ENCODE results near the gene CD151. TPM values are rescaled to one million over a fixed set of nuclear protein-coding genes. Genes with fewer than 3 reads are reported as not detected.
A peak's percentile ranks its signal among the peaks of the same experiment; 100 is the strongest.

The CD151 gene
- total and polyA plus RNA-seq, 2 experiments from 2014 or later, result 146 to 290 TPM

GRCh38 chr11:792873-793272, 39.9 kb upstream of the CD151 start:
- no peaks in the 10 kb centered on the region for H3K27me3 ChIP-seq
- no peak overlapping the region for H3K4me3 ChIP-seq
- TF ChIP-seq, protein P1, sequence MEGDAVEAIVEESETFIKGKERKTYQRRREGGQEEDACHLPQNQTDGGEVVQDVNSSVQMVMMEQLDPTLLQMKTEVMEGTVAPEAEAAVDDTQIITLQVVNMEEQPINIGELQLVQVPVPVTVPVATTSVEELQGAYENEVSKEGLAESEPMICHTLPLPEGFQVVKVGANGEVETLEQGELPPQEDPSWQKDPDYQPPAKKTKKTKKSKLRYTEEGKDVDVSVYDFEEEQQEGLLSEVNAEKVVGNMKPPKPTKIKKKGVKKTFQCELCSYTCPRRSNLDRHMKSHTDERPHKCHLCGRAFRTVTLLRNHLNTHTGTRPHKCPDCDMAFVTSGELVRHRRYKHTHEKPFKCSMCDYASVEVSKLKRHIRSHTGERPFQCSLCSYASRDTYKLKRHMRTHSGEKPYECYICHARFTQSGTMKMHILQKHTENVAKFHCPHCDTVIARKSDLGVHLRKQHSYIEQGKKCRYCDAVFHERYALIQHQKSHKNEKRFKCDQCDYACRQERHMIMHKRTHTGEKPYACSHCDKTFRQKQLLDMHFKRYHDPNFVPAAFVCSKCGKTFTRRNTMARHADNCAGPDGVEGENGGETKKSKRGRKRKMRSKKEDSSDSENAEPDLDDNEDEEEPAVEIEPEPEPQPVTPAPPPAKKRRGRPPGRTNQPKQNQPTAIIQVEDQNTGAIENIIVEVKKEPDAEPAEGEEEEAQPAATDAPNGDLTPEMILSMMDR (IDR thresholded peaks at IDR 0.05; ENCODE audit: low read depth, low read length), result no peak
- no peak overlapping the region for H3K27ac ChIP-seq
- H3K36me3 ChIP-seq, result no peaks in the 10 kb centered on the region
- no peak for DNase-seq (ENCODE audit: low read depth in 1 of 2, low spot score in 1 of 2)
- H3K4me1 ChIP-seq (ENCODE audit: low read depth), result peaks cover 21% of the 10 kb centered on the region
- H3K9me3 ChIP-seq (ENCODE audit: low read depth), result no peaks in the 10 kb centered on the region

- H3K9me3 ChIP-seq (ENCODE audit: low read depth), result no peaks in the 10 kb centered on the region
- H3K4me1 ChIP-seq (ENCODE audit: low read depth), result peaks cover 21% of the 10 kb centered on the region
- no peaks in the 10 kb centered on the region for H3K36me3 ChIP-seq
- H3K27ac ChIP-seq, result no peak overlapping the region
- TF ChIP-seq, protein P1 (IDR thresholded peaks at IDR 0.05; ENCODE audit: low read depth, low read length), result no peak
- H3K4me3 ChIP-seq, result no peak overlapping the region
- H3K27me3 ChIP-seq, result no peaks in the 10 kb centered on the region
- no peak for DNase-seq (ENCODE audit: low read depth in 1 of 2, low spot score in 1 of 2)
These were observed 39.2 kb upstream of the CD151 start for GRCh38 chr11:793556-793955.

DNA sequence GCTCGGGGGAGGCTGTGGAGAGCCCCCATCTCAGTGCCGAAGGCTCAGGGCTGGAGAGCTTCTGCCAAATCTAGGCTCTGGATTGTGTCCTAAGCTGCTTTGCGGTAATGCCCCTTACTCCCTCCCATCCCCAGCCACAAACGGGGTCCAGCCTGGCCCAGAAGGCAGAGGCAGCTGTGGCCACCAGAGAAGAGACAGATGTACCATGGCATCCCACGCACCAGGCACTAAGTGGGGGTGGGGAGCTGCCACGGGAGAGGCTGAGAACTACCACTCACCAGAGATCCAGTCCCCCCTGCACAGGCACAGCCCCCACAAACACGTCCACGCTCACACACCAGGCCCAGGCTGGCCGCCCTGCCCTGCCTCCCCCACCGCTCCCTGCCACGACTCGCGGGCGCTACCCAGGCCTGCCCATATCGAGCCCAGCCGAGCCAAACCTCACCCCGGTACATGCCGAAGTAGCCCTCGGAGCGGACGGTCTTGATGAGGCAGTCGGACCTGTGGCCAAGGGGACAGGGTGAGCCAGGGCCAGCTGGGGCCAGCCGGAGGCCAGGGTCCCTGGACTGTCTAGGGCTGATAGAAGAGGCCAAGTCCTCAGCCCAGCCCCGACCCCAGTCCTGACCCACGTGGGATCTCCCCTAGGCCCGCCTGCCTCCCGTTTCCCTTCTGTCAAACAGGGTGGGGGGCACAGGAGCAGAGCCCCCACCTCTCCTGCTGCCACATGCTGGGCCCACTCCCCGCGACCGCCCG, 38.6 kb upstream of the CD151 start:
- Histone ChIP-seq H3K4me1 (ENCODE audit: low read depth) (peaks cover 20% of the 10 kb centered on the region), H3K4me3 (no peak overlapping the region), H3K27me3 (no peaks in the 10 kb centered on the region), H3K36me3 (no peaks in the 10 kb centered on the region), H3K27ac (no peak overlapping the region), H3K9me3 (ENCODE audit: low read depth) (no peaks in the 10 kb centered on the region)
- TF ChIP-seq, protein P1 (IDR thresholded peaks at IDR 0.05; ENCODE audit: low read depth, low read length), result no peak
- DNase-seq (ENCODE audit: low read depth in 1 of 2, low spot score in 1 of 2), result no peak

GRCh38 chr11:794766-795633, 37.8 kb upstream of the CD151 start:
- H3K4me1 ChIP-seq (ENCODE audit: low read depth), result peaks cover 15% of the 10 kb centered on the region
- no peaks in the 10 kb centered on the region for H3K9me3 ChIP-seq (ENCODE audit: low read depth)
- no peaks in the 10 kb centered on the region for H3K27me3 ChIP-seq
- no peak overlapping the region for H3K4me3 ChIP-seq
- H3K27ac ChIP-seq, result no peak overlapping the region
- no peak for DNase-seq (ENCODE audit: low read depth in 1 of 2, low spot score in 1 of 2)
- TF ChIP-seq, protein P1 (IDR thresholded peaks at IDR 0.05; ENCODE audit: low read depth, low read length), result no peak
- no peaks in the 10 kb centered on the region for H3K36me3 ChIP-seq

DNA sequence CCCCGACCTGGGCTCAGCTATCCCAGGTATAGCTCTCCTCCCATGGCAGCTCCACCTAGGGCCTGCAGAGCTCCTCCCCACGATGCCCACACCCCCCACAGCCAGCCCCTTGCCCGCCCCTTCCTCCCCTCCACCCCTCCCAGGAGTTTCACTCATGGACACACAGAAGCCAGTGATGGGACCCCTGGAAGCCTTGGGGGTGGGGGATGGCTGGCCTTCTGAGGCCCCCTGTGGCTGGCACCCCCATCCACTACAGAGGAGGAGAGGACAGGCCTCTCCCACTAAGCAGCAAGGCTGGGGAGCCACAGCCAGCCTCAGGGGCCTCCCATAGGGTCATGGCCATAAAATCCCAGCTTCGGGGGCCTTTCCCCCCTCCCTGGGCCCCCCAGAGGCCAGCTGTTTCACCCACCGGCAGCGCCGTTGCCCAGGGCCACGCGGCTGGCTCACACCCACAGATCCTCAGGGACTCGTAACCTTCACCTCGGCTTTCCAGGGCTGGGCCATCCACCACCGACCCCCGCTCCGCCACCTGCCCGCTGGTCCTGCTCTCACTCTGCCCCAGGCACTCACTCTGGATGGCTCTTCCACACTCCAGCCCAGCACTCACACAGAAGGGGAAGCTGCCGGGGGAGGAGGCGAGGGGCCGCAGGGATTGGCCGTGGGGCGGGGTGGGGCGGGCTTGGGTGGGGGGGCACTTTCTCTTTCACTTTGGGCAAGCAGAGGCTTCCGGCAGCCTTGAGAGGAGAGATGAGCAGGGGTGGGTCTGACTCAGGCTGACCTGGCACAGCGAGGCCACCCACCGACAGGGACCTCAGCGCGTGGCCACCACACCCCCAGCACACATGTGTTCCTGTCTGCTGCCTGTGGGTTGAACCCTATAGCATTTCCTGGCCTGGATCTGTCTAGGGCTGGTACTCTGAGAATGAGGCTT, 36.9 kb upstream of the CD151 start:
- Histone ChIP-seq H3K27ac (peak overlapping the region; percentile 58), H3K9me3 (ENCODE audit: low read depth) (no peaks in the 10 kb centered on the region), H3K4me1 (ENCODE audit: low read depth) (peaks cover 15% of the 10 kb centered on the region), H3K27me3 (no peaks in the 10 kb centered on the region), H3K36me3 (no peaks in the 10 kb centered on the region), H3K4me3 (no peak overlapping the region)
- TF ChIP-seq, protein P1 (IDR thresholded peaks at IDR 0.05; ENCODE audit: low read depth, low read length), result no peak
- DNase-seq (ENCODE audit: low read depth in 1 of 2, low spot score in 1 of 2), result peak; percentile 46 to 84
